Heart left ventricle (tissue), 16 donors: ENCODE results near the gene HSD17B2. TPM values are rescaled to one million over a fixed set of nuclear protein-coding genes. Genes with fewer than 3 reads are reported as not detected.

Experiments used
- ATAC-seq, 4 donors: fragments of 200-7000 bp; cut with Tn5 transposase; one replicate each; pipeline ENCODE4 v1.9.1; 2020 to 2022; ENCODE audit warnings: moderate library complexity in 4 of 4, mild to moderate bottlenecking in 3 of 4, moderate number of reproducible peaks in 1 of 4
- DNase-seq, 5 donors: peaks; one replicate each; pipeline ENCODE4 v3.0.0-alpha.2; 2020
- H3K27ac ChIP-seq, 12 donors: fragments of 200-600 bp; sonication (generic) in 4 of 12; one replicate each; pipeline versions ENCODE4 v1.5.0 to v1.8.0; 2016 to 2022; ENCODE audit warnings: mild to moderate bottlenecking in 2 of 12
- H3K27me3 ChIP-seq, 9 donors: fragments of 200-600 bp; sonication (generic) in 2 of 9; one replicate each; pipeline versions ENCODE4 v1.5.1 to v1.8.0; 2016 to 2022; ENCODE audit warnings: mild to moderate bottlenecking in 3 of 9
- H3K36me3 ChIP-seq, 9 donors: fragments of 200-600 bp; sonication (generic) in 2 of 9; one replicate each; pipeline versions ENCODE4 v1.5.0 to v1.8.0; 2018 to 2022; ENCODE audit warnings: mild to moderate bottlenecking in 2 of 9
- H3K4me1 ChIP-seq, 12 donors: fragments of 200-600 bp; sonication (generic) in 4 of 12; one replicate each; pipeline versions ENCODE4 v1.5.0 to v1.8.0; 2016 to 2022; ENCODE audit warnings: mild to moderate bottlenecking in 3 of 12
- H3K4me3 ChIP-seq, 12 donors: fragments of 200-600 bp; sonication (generic) in 4 of 12; one replicate each; pipeline versions ENCODE4 v1.5.0 to v1.8.0; 2017 to 2022; ENCODE audit warnings: mild to moderate bottlenecking in 9 of 12, moderate library complexity in 4 of 12
- H3K9me3 ChIP-seq, 12 donors: fragments of 200-600 bp; sonication (generic) in 4 of 12; one replicate each; pipeline versions ENCODE4 v1.5.0 to v1.8.0; 2016 to 2022; ENCODE audit warnings: mild to moderate bottlenecking in 1 of 12
- CTCF ChIP-seq, 12 donors: fragments of 200-600 bp; sonication (generic) in 4 of 12; IDR thresholded peaks; one replicate each; pipeline versions ENCODE4 v1.5.0 to v1.8.0; 2018 to 2022; ENCODE audit warnings: antibody characterized with exemption in 12 of 12, mild to moderate bottlenecking in 5 of 12
- POLR2A ChIP-seq, 2 donors: fragments of 450-650 bp; IDR thresholded peaks; one replicate each; pipeline ENCODE4 v1.6.1; 2017; ENCODE audit warnings: antibody characterized with exemption in 2 of 2, mild to moderate bottlenecking in 2 of 2, moderate library complexity in 2 of 2
- WGBS, 4 donors: extraction: QIAGEN DNeasy Blood & Tissue Kit in 2 of 4; methylation state at CpG; one replicate each; pipeline versions ENCODE4 v1.1.5 to v1.1.7; 2013 to 2018; 5-methylcytosine and 5-hydroxymethylcytosine counted together
- intact Hi-C, 10 donors: fragments of 100-400 bp; cut with DNase I; formaldehyde crosslinking; loops; one replicate each; pipeline versions ENCODE4 v1.11.1 to v1.14.2; 2022
- polyA plus RNA-seq, 2 donors: library from polyadenylated mRNA; stranded (reverse); fragments of 200-250 nt; gene quantifications; one replicate each; pipeline ENCODE4 v1.2.3, GENCODE V29; 2013
- total RNA-seq, 9 donors: library from RNA; depleted of rRNA in 2 of 9; stranded (reverse); fragments of >200 nt in 2 of 9; fragmentation: NEBNext Ultra II Directional in 3 of 9; extraction: Animal tissue kit (Norgen Biotek cat#: 25700) in 3 of 9; gene quantifications; one replicate each; pipeline versions ENCODE4 v1.1.0 to v1.2.4, GENCODE V29; 2016 to 2023
- donor health status: ischemic (EF 13 %, LVEDD 7.1; RV severe dilation, severe dysfunction).
- donor health status: healthy with polysubstance abuse.
- donor health status: DM: no; HTN: yes; CAD: no.
- donor health status: DM: no; HTN: no; CAD: no.
- donor health status: ischemic (EF 25% LVEDD 6.9; RV normal size, moderate dysfunction).
- donor health status: ischemic (EF 25% LVEDD 5.7; RV mildly dilated, moderate dysfunction).
- donor health status: healthy.
- donor health status: DM: yes; HTN: yes; CAD: no.
- donor health status: ischemic (EF 35%, LVEDD 5.7; RV mildly dilated, moderate dysfunction).
- donor health status: nonischemic (EF 11% LVEDD 7.7; RV severe dilation, severe dysfunction).
- donor health status: DM: yes; HTN: yes; CAD: no.
- donor health status: PGD.
- donor health status: ischemic (EF 29% LVEDD 5.4; RV normal size, mild dysfunction).
- donor health status: nonischemic (EF 23%, LVEDD 6.1; RV moderate dilation, normal function).

The HSD17B2 gene
- total and polyA plus RNA-seq, 11 donors, result 0.11 TPM; not detected in 10

GRCh38 chr16:82002831-82003230 is 32.2 kb upstream of the HSD17B2 start:
- no peak overlapping the region for H3K27ac ChIP-seq
- TF ChIP-seq CTCF (IDR thresholded peaks at IDR 0.05), result no peak
- TF ChIP-seq POLR2A (IDR thresholded peaks at IDR 0.05), result no peak
- no peak overlapping the region for H3K4me3 ChIP-seq
- DNase-seq, result no peak
- no peaks in the 10 kb centered on the region for H3K36me3 ChIP-seq
- H3K9me3 ChIP-seq, result no peaks in the 10 kb centered on the region
- 87 to 92% (median 90%) methylated on average over 3 of the region's 3 CpGs for WGBS, 4 donors
- H3K4me1 ChIP-seq, result peaks cover 0 to 14% (median 0%) of the 10 kb centered on the region in 12 donors
- no peak for ATAC-seq
- intact Hi-C loops, result no loop called here
- H3K27me3 ChIP-seq, result peaks cover 0 to 3% (median 0%) of the 10 kb centered on the region in 9 donors

- intact Hi-C loops, result no loop called here
- TF ChIP-seq POLR2A (IDR thresholded peaks at IDR 0.05), result no peak
- no peak for TF ChIP-seq CTCF (IDR thresholded peaks at IDR 0.05)
- H3K4me1 ChIP-seq, result peaks cover 0 to 12% (median 0%) of the 10 kb centered on the region in 12 donors
- no peak overlapping the region for H3K4me3 ChIP-seq
- DNase-seq (no peak), ATAC-seq (no peak)
- 58 to 72% (median 66%) methylated on average over 5 of the region's 5 CpGs for WGBS, 4 donors
- H3K9me3 ChIP-seq, result peaks cover 0 to 13% (median 9%) of the 10 kb centered on the region in 12 donors
- no peaks in the 10 kb centered on the region for H3K36me3 ChIP-seq
- H3K27ac ChIP-seq, result peak overlapping the region in 2 of 12 donors; percentile 2 to 50
- peaks cover 0 to 3% (median 0%) of the 10 kb centered on the region in 9 donors for H3K27me3 ChIP-seq
Observed at GRCh38 chr16:82004601-82005000, 30.5 kb upstream of the HSD17B2 start.

GRCh38 chr16:82005027-82005830 is 29.8 kb upstream of the HSD17B2 start:
- H3K36me3 ChIP-seq, result no peaks in the 10 kb centered on the region
- WGBS, 4 donors, result 44 to 54% (median 51%) methylated on average over 6 of the region's 6 CpGs
- peak overlapping the region in 2 of 12 donors; percentile 2 to 50 for H3K27ac ChIP-seq
- intact Hi-C loops, result no loop called here
- DNase-seq (peak in 3 of 5 donors; percentile 12 to 33 (median 30)), ATAC-seq (peak in 2 of 4 donors; percentile 38 to 91)
- peaks cover 0 to 14% (median 9%) of the 10 kb centered on the region in 12 donors for H3K9me3 ChIP-seq
- peaks cover 0 to 12% (median 0%) of the 10 kb centered on the region in 12 donors for H3K4me1 ChIP-seq
- peaks cover 0 to 4% (median 0%) of the 10 kb centered on the region in 9 donors for H3K27me3 ChIP-seq
- H3K4me3 ChIP-seq, result no peak overlapping the region
- no peak for TF ChIP-seq CTCF (IDR thresholded peaks at IDR 0.05)
- TF ChIP-seq POLR2A (IDR thresholded peaks at IDR 0.05), result no peak

- DNase-seq, result no peak
- 91 to 94% (median 93%) methylated on average over 5 of the region's 5 CpGs for WGBS, 4 donors
- no peak for ATAC-seq
- intact Hi-C loops, result no loop called here
- peaks cover 0 to 14% (median 9%) of the 10 kb centered on the region in 12 donors for H3K9me3 ChIP-seq
- H3K4me3 ChIP-seq, result no peak overlapping the region
- H3K4me1 ChIP-seq, result peaks cover 0 to 12% (median 0%) of the 10 kb centered on the region in 12 donors
- no peak for TF ChIP-seq POLR2A (IDR thresholded peaks at IDR 0.05)
- TF ChIP-seq CTCF (IDR thresholded peaks at IDR 0.05), result no peak
- H3K36me3 ChIP-seq, result no peaks in the 10 kb centered on the region
- peak overlapping the region in 1 of 12 donors; percentile 2 for H3K27ac ChIP-seq
- peaks cover 0 to 12% (median 0%) of the 10 kb centered on the region in 9 donors for H3K27me3 ChIP-seq
Observed at GRCh38 chr16:82006036-82006435, 29.0 kb upstream of the HSD17B2 start.
